HepG2 (cell line): ENCODE results near the gene RPL38. TPM values are rescaled to one million over a fixed set of nuclear protein-coding genes. Genes with fewer than 3 reads are reported as not detected.

ENCODE experiments used
- ATAC-seq: fragments of 200-7000 bp; cut with Tn5 transposase; 3 replicates; pipeline ENCODE4 v1.9.1; 2020; ENCODE audit warnings: mild to moderate bottlenecking, moderate library complexity
- BruUV-seq: library from RNA; stranded (reverse); fragments of 400-500 nt; replicated peaks from 2 replicates; lab custom pipeline; 2021; lab: Mats Ljungman, UMichigan
- CTCF ChIA-PET: fragments of 300-600 bp; formaldehyde crosslinking; extraction: SDS; loops from one replicate; lab custom pipeline; 2021; ENCODE audit warnings: low total read pairs, inconsistent platforms, low intra/inter-chr PET ratio; lab: Yijun Ruan, JAX
- POLR2A ChIA-PET: fragments of 350-600 bp; sonication (Branson Sonifier 250); formaldehyde crosslinking; loops from one replicate; lab custom pipeline; 2020; ENCODE audit warnings: antibody characterized with exemption, inconsistent platforms; lab: Yijun Ruan, JAX
- DNase-seq: peaks from one replicate; pipeline ENCODE4 v3.0.0-alpha.2; 2015; ENCODE audit warnings: low spot score
- FAIRE-seq: peaks from 3 replicates; lab custom pipeline; 2011; peaks lifted over from hg19 to GRCh38; lab: Jason Lieb, UNC
- H2AFZ ChIP-seq: one replicate; pipeline ENCODE4 v1.6.1; 2011; ENCODE audit warnings: low read length, inconsistent platforms
- H3K27ac ChIP-seq: fragments of 300-600 bp; 3 replicates; pipeline ENCODE4 v1.8.0; 2011; ENCODE audit warnings: mixed run types, mild to moderate bottlenecking, mixed read lengths, low read length, inconsistent platforms; ENCODE audit not compliant: insufficient read depth; ENCODE audit errors: extremely low read length
- H3K27me3 ChIP-seq, 2 experiments: fragments of 200-600 bp in 1 of 2; 2 replicates in 1 of 2; 3 replicates in 1 of 2; pipeline versions ENCODE4 v1.6.0 to v1.8.0; 2011; ENCODE audit warnings: low read length in 2 of 2, mild to moderate bottlenecking in 2 of 2, moderate library complexity in 2 of 2, inconsistent platforms in 1 of 2; ENCODE audit not compliant: insufficient read depth in 2 of 2, control insufficient read depth in 1 of 2
- H3K36me3 ChIP-seq, 2 experiments: fragments of 200-600 bp in 1 of 2; replicated peaks in 1 of 2; 2 replicates in 1 of 2; 3 replicates in 1 of 2; pipeline versions ENCODE4 v1.5.1 to v1.8.0; 2011; ENCODE audit warnings: low read length in 2 of 2, inconsistent platforms in 1 of 2; ENCODE audit not compliant: insufficient read depth in 2 of 2, control insufficient read depth in 1 of 2
- H3K4me1 ChIP-seq: 2 replicates; pipeline ENCODE4 v1.5.1; 2012; ENCODE audit warnings: low read length, inconsistent platforms; ENCODE audit not compliant: insufficient read depth
- H3K4me2 ChIP-seq: 2 replicates; pipeline ENCODE4 v1.6.0; 2011; ENCODE audit warnings: low read depth, low read length, inconsistent platforms
- H3K4me3 ChIP-seq, 3 experiments: fragments of 200-600 bp in 1 of 3; sonication (generic), shearing (Covaris generic) in 1 of 3; replicated peaks in 1 of 3; 2 replicates each; pipeline ENCODE4 v1.5.1; 2011 to 2016; ENCODE audit warnings: low read length in 3 of 3, inconsistent platforms in 2 of 3, low read depth in 2 of 3, mild to moderate bottlenecking in 2 of 3, control low read depth in 1 of 3, mixed read lengths in 1 of 3; ENCODE audit not compliant: insufficient read depth in 1 of 3
- H3K79me2 ChIP-seq: one replicate; pipeline ENCODE4 v1.6.1; 2011; ENCODE audit warnings: low read length, inconsistent platforms; ENCODE audit not compliant: insufficient read depth
- H3K9ac ChIP-seq: 2 replicates; pipeline ENCODE4 v1.6.0; 2011; ENCODE audit warnings: mild to moderate bottlenecking, low read depth, low read length, inconsistent platforms; ENCODE audit not compliant: insufficient read depth
- H3K9me3 ChIP-seq: 2 replicates; pipeline ENCODE4 v1.5.1; 2012; ENCODE audit warnings: mild to moderate bottlenecking, low read length
- H4K20me1 ChIP-seq: 2 replicates; pipeline ENCODE4 v1.6.0; 2011; ENCODE audit warnings: inconsistent platforms, mild to moderate bottlenecking, low read length, moderate library complexity; ENCODE audit not compliant: insufficient read depth
- KDM2A ChIP-seq: sonication (generic); formaldehyde crosslinking; IDR thresholded peaks from 2 replicates; pipeline ENCODE4 v1.4.0; 2020; ENCODE audit warnings: low read depth, missing genetic modification reagents, borderline replicate concordance
- KLF12 ChIP-seq: sonication (generic); formaldehyde crosslinking; IDR thresholded peaks from 2 replicates; pipeline ENCODE4 v1.4.0; 2020; ENCODE audit warnings: missing genetic modification reagents, borderline replicate concordance
- MAZ ChIP-seq, 2 experiments: sonication (generic) in 1 of 2; formaldehyde crosslinking in 1 of 2; IDR thresholded peaks; 2 replicates each; pipeline versions ENCODE4 v1.5.0 to v1.6.1; 2012 to 2020; ENCODE audit warnings: low read depth in 2 of 2, mild to moderate bottlenecking in 2 of 2, borderline replicate concordance in 1 of 2, improper control_type of control experiment in 1 of 2, low read length in 1 of 2, missing genetic modification reagents in 1 of 2, moderate library complexity in 1 of 2
- NONO ChIP-seq, 2 experiments: fragments of 450-650 bp in 1 of 2; sonication (generic) in 1 of 2; formaldehyde crosslinking in 1 of 2; IDR thresholded peaks in 1 of 2; conservative IDR thresholded peaks in 1 of 2; 2 replicates each; pipeline versions ENCODE4 v1.6.1 to v1.8.0; 2017 to 2022; ENCODE audit warnings: mild to moderate bottlenecking in 1 of 2, missing genetic modification reagents in 1 of 2, moderate library complexity in 1 of 2
- PHF8 ChIP-seq: sonication (generic); formaldehyde crosslinking; IDR thresholded peaks from 2 replicates; pipeline ENCODE4 v1.5.0; 2020; ENCODE audit warnings: missing genetic modification reagents
- RXRA ChIP-seq: sonication (generic); formaldehyde crosslinking; IDR thresholded peaks from 2 replicates; pipeline ENCODE4 v1.5.1; 2020; ENCODE audit warnings: missing genetic modification reagents
- SOX6 ChIP-seq, 2 experiments: fragments of 450-650 bp in 1 of 2; sonication (generic) in 1 of 2; formaldehyde crosslinking in 1 of 2; IDR thresholded peaks; 2 replicates each; pipeline versions ENCODE4 v1.4.0 to v1.6.1; 2017 to 2020; ENCODE audit warnings: antibody characterized with exemption in 1 of 2, mild to moderate bottlenecking in 1 of 2, missing genetic modification reagents in 1 of 2
- UBTF ChIP-seq: sonication (generic); formaldehyde crosslinking; IDR thresholded peaks from 2 replicates; pipeline ENCODE4 v1.4.0; 2020; ENCODE audit warnings: mild to moderate bottlenecking, missing genetic modification reagents
- ZNF24 ChIP-seq: fragments of 450-650 bp; IDR thresholded peaks from 2 replicates; pipeline ENCODE4 v1.6.1; 2017; ENCODE audit warnings: antibody characterized with exemption, mild to moderate bottlenecking
- ZNF264 ChIP-seq: sonication (generic); formaldehyde crosslinking; IDR thresholded peaks from 2 replicates; pipeline ENCODE4 v1.4.0; 2020; ENCODE audit warnings: missing genetic modification reagents
- ZNF292 ChIP-seq: sonication (generic); formaldehyde crosslinking; IDR thresholded peaks from 2 replicates; pipeline ENCODE4 v1.8.1; 2022; ENCODE audit warnings: mild to moderate bottlenecking, low read depth, missing genetic modification reagents, borderline replicate concordance
- ZNF367 ChIP-seq: sonication (generic); formaldehyde crosslinking; IDR thresholded peaks from 2 replicates; pipeline ENCODE4 v1.4.0; 2020; ENCODE audit warnings: missing genetic modification reagents, borderline replicate concordance
- ZNF432 ChIP-seq: sonication (generic); formaldehyde crosslinking; IDR thresholded peaks from 2 replicates; pipeline ENCODE4 v1.5.0; 2020; ENCODE audit warnings: missing genetic modification reagents, mild to moderate bottlenecking, borderline replicate concordance
- ZNF501 ChIP-seq: sonication (generic); formaldehyde crosslinking; IDR thresholded peaks from 2 replicates; pipeline ENCODE4 v1.5.1; 2020; ENCODE audit warnings: mild to moderate bottlenecking, moderate library complexity, missing genetic modification reagents
- WGBS: methylation state at CpG from one replicate; pipeline ENCODE4 v1.1.6; 2017; ENCODE audit warnings: low lambda C conversion rate; 5-methylcytosine and 5-hydroxymethylcytosine counted together
- in situ Hi-C: cut with HindIII; loops from 2 replicates; pipeline ENCODE4 v1.10.0; 2017; ENCODE audit warnings: low pct_unique_long_range_greater_than_20kb; ENCODE audit not compliant: extremely low pct_ligation_motif_present
- intact Hi-C: fragments of 100-400 bp; cut with micrococcal nuclease; formaldehyde crosslinking; loops from one replicate; pipeline ENCODE4 v1.10.0; 2022; ENCODE audit not compliant: unreplicated experiment
- polyA plus RNA-seq, 8 experiments: library from polyadenylated mRNA; depleted of rRNA in 3 of 8; stranded (reverse) in 7 of 8; unstranded in 1 of 8; fragments of >200 nt; fragmentation: Illumina TruSeq in 4 of 8; extraction: Trizol in 4 of 8; gene quantifications; 2 replicates each; pipeline versions ENCODE4 v1.2.1 to v1.2.3, GENCODE V29; 2011 to 2016; ENCODE audit warnings: low read depth in 4 of 8, missing spikeins in 1 of 8, mixed read lengths in 1 of 8; ENCODE audit not compliant: insufficient read depth in 1 of 8
- total RNA-seq, 5 experiments: library from RNA; depleted of rRNA; stranded (reverse); fragments of >200 nt; fragmentation: Illumina TruSeq; extraction: Trizol; gene quantifications; 2 replicates each; pipeline ENCODE4 v1.2.3, GENCODE V29; 2016; ENCODE audit warnings: low read depth in 1 of 5
- TF ChIP-seq, protein P1 (sequence below): sonication (generic); formaldehyde crosslinking; IDR thresholded peaks from 2 replicates; pipeline ENCODE4 v1.4.0; 2020; ENCODE audit warnings: missing genetic modification reagents, borderline replicate concordance
- TF ChIP-seq, protein P2 (sequence below): IDR thresholded peaks from 2 replicates; pipeline ENCODE4 v1.6.1; 2016; ENCODE audit warnings: mild to moderate bottlenecking

Gene RPL38
- total and polyA plus RNA-seq, 2 of the 13 experiments (the other 11 are each of a cell fraction or from before 2014, with no cell fraction given): 2,370 to 2,372 TPM

GRCh38 chr17:74210191-74211140 lies 7.0 kb downstream of the RPL38 start:
- ATAC-seq (peak; percentile 17), FAIRE-seq (peak; percentile 95), DNase-seq (peak; percentile 44)
- Histone ChIP-seq H3K27me3 (peaks cover 0 to 8% of the 10 kb centered on the region in 2 experiments; a peak in 2 of 5 replicates), H3K9me3 (no peaks in the 10 kb centered on the region), H2AFZ (no peak overlapping the region), H3K4me2 (no peak overlapping the region), H3K4me3 (no peak overlapping the region), H3K79me2 (peaks cover 27% of the 10 kb centered on the region), H4K20me1 (peaks cover 58% of the 10 kb centered on the region), H3K4me1 (peaks cover 67% of the 10 kb centered on the region), H3K27ac (no peak overlapping the region), H3K36me3 (peaks cover 28 to 50% of the 10 kb centered on the region in 2 experiments), H3K9ac (no peak overlapping the region)
- intact Hi-C loops (no loop called here), in situ Hi-C loops (no loop called here)
- CTCF ChIA-PET: no interaction called here
- 78% methylated on average over 18 of the region's 18 CpGs for WGBS
- BruUV-seq: TSS peak; percentile 2
- POLR2A ChIA-PET: no interaction called here
- 0 out of 2 replicates have a peak, but pooled peaks have one; percentile 19 for TF ChIP-seq ZNF24
- 0 out of 2 replicates have a peak, but pooled peaks have one; percentile 18 for TF ChIP-seq PHF8 (CRISPR knock-in tag)
- peak; percentile 8; the same call in 1 of the 2 replicates for TF ChIP-seq MAZ (IDR thresholded peaks at IDR 0.05; ENCODE audit: borderline replicate concordance, low read depth, low read length)
- TF ChIP-seq MAZ (CRISPR knock-in tag; IDR thresholded peaks at IDR 0.05; ENCODE audit: low read depth): no peak
- TF ChIP-seq, protein P1, sequence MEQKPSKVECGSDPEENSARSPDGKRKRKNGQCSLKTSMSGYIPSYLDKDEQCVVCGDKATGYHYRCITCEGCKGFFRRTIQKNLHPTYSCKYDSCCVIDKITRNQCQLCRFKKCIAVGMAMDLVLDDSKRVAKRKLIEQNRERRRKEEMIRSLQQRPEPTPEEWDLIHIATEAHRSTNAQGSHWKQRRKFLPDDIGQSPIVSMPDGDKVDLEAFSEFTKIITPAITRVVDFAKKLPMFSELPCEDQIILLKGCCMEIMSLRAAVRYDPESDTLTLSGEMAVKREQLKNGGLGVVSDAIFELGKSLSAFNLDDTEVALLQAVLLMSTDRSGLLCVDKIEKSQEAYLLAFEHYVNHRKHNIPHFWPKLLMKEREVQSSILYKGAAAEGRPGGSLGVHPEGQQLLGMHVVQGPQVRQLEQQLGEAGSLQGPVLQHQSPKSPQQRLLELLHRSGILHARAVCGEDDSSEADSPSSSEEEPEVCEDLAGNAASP (CRISPR knock-in tag): 0 out of 2 replicates have a peak, but pooled peaks have one; percentile 29
- no peak for TF ChIP-seq ZNF367 (CRISPR knock-in tag)
- peak; percentile 62; the same call in 1 of the 2 replicates for TF ChIP-seq ZNF501 (CRISPR knock-in tag)
- no peak for TF ChIP-seq ZNF292 (CRISPR knock-in tag)
- TF ChIP-seq KLF12 (CRISPR knock-in tag): no peak
- peak; percentile 13 for TF ChIP-seq RXRA (CRISPR knock-in tag)
- TF ChIP-seq ZNF264 (CRISPR knock-in tag): no peak
- TF ChIP-seq, protein P2, sequence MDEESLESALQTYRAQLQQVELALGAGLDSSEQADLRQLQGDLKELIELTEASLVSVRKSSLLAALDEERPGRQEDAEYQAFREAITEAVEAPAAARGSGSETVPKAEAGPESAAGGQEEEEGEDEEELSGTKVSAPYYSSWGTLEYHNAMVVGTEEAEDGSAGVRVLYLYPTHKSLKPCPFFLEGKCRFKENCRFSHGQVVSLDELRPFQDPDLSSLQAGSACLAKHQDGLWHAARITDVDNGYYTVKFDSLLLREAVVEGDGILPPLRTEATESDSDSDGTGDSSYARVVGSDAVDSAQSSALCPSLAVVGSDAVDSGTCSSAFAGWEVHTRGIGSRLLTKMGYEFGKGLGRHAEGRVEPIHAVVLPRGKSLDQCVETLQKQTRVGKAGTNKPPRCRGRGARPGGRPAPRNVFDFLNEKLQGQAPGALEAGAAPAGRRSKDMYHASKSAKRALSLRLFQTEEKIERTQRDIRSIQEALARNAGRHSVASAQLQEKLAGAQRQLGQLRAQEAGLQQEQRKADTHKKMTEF (CRISPR knock-in tag): peak; percentile 72
- 0 out of 2 replicates have a peak, but pooled peaks have one; percentile 67 for TF ChIP-seq KDM2A (CRISPR knock-in tag)
- 0 out of 2 replicates have a peak, but pooled peaks have one; percentile 14 for TF ChIP-seq UBTF (CRISPR knock-in tag)
- TF ChIP-seq ZNF432 (CRISPR knock-in tag): no peak
- no peak for TF ChIP-seq NONO (IDR thresholded peaks at IDR 0.05)
- peak; percentile 9; the same call in 1 of the 2 replicates for TF ChIP-seq NONO (CRISPR knock-in tag; conservative IDR thresholded peaks at IDR 0.05)
- no peak for TF ChIP-seq SOX6 (IDR thresholded peaks at IDR 0.05)
- TF ChIP-seq SOX6 (CRISPR knock-in tag; IDR thresholded peaks at IDR 0.05): 0 out of 2 replicates have a peak, but pooled peaks have one; percentile 20
